Stimulated activated naive B cell treated with anti-CD40 and anti-IgM and Interleukin-4, amounts not matched to agents 10 μg/mL and 1 μg/mL and 100 μg/mL, for 72 hours (primary cell): Measurements from ENCODE around the gene SRPK1.
"Not testable (repeated sequence)": the region's sequence is repeated elsewhere in the genome, so short reads cannot be mapped to it uniquely, and the experiment has no call there.

Source experiments
- ATAC-seq, 2 donors: fragments of 150-1000 bp; cut with Tn5 transposase; replicated peaks; 2 replicates each; pipeline ENCODE4 v1.10.0; 2021; ENCODE audit warnings: moderate library complexity in 1 of 2
- DNase-seq: peaks from one replicate; pipeline ENCODE4 v3.0.0; 2021
- H3K27ac Mint-ChIP-seq: one replicate; pipeline ENCODE4 v1.8.0; 2022; ENCODE audit warnings: mild to moderate bottlenecking, mixed read lengths
- H3K27me3 Mint-ChIP-seq, 2 donors: one replicate each; pipeline ENCODE4 v1.8.0; 2022; ENCODE audit warnings: mixed read lengths in 2 of 2
- H3K36me3 Mint-ChIP-seq, 2 donors: one replicate each; pipeline ENCODE4 v1.8.0; 2022; ENCODE audit warnings: mixed read lengths in 2 of 2, mild to moderate bottlenecking in 1 of 2
- H3K4me1 Mint-ChIP-seq, 2 donors: one replicate each; pipeline ENCODE4 v1.8.0; 2022; ENCODE audit warnings: mixed read lengths in 2 of 2, mild to moderate bottlenecking in 1 of 2
- H3K4me3 Mint-ChIP-seq, 2 donors: one replicate each; pipeline ENCODE4 v1.8.0; 2022; ENCODE audit warnings: mild to moderate bottlenecking in 2 of 2, mixed read lengths in 2 of 2, moderate library complexity in 1 of 2
- H3K9me3 Mint-ChIP-seq, 2 donors: one replicate each; pipeline ENCODE4 v1.8.0; 2022; ENCODE audit warnings: mixed read lengths in 2 of 2, mild to moderate bottlenecking in 1 of 2

Gene SRPK1

GRCh38 chr6:35919827-35920751 lies 809 bp downstream of the SRPK1 start:
- DNase-seq (peak; percentile 19), ATAC-seq (peak; percentile 48 to 58)
- Mint-ChIP-seq H3K27me3 (no peaks in the 10 kb centered on the region), H3K4me3 (peak overlapping the region; percentile 94 to 98), H3K9me3 (no peaks in the 10 kb centered on the region), H3K36me3 (peaks cover 10 to 26% of the 10 kb centered on the region in 2 donors), H3K4me1 (peaks cover 23 to 47% of the 10 kb centered on the region in 2 donors), H3K27ac (peak overlapping the region; percentile 94)

GRCh38 chr6:35919085-35919826 lies 1.6 kb downstream of the SRPK1 start:
- Mint-ChIP-seq H3K9me3 (no peaks in the 10 kb centered on the region), H3K36me3 (peaks cover 9 to 23% of the 10 kb centered on the region in 2 donors), H3K4me1 (peaks cover 23 to 47% of the 10 kb centered on the region in 2 donors), H3K27me3 (no peaks in the 10 kb centered on the region), H3K4me3 (peak overlapping the region; percentile 94 to 98), H3K27ac (peak overlapping the region; percentile 94)
- DNase-seq (no peak), ATAC-seq (peak; percentile 4 to 11)

GRCh38 chr6:35916893-35917292 lies 4.0 kb downstream of the SRPK1 start:
- not testable (repeated sequence) for DNase-seq, H3K9me3 Mint-ChIP-seq, ATAC-seq, H3K4me3 Mint-ChIP-seq, H3K27me3 Mint-ChIP-seq, H3K27ac Mint-ChIP-seq
- H3K4me1 Mint-ChIP-seq, result peaks cover 15 to 40% of the 10 kb centered on the region in 2 donors
- H3K36me3 Mint-ChIP-seq, result peaks cover 23 to 38% of the 10 kb centered on the region in 2 donors

GRCh38 chr6:35916056-35916455 lies 4.8 kb downstream of the SRPK1 start:
- Mint-ChIP-seq H3K27me3 (no peaks in the 10 kb centered on the region), H3K36me3 (peaks cover 28 to 46% of the 10 kb centered on the region in 2 donors), H3K9me3 (peaks cover under 1 to 2% of the 10 kb centered on the region in 2 donors), H3K4me1 (peaks cover 13 to 31% of the 10 kb centered on the region in 2 donors), H3K27ac (no peak overlapping the region), H3K4me3 (no peak overlapping the region)
- DNase-seq (no peak), ATAC-seq (no peak)

GRCh38 chr6:35914536-35914935 lies 6.4 kb downstream of the SRPK1 start:
- H3K27ac Mint-ChIP-seq, result no peak overlapping the region
- peaks cover 39 to 53% of the 10 kb centered on the region in 2 donors for H3K36me3 Mint-ChIP-seq
- no peak overlapping the region for H3K4me3 Mint-ChIP-seq
- H3K4me1 Mint-ChIP-seq, result peaks cover 9 to 25% of the 10 kb centered on the region in 2 donors
- H3K9me3 Mint-ChIP-seq, result peaks cover 5 to 8% of the 10 kb centered on the region in 2 donors
- H3K27me3 Mint-ChIP-seq, result no peaks in the 10 kb centered on the region
- DNase-seq (no peak), ATAC-seq (no peak)

- no peak overlapping the region for H3K4me3 Mint-ChIP-seq
- H3K4me1 Mint-ChIP-seq, result peaks cover 4 to 10% of the 10 kb centered on the region in 2 donors
- peaks cover 56 to 70% of the 10 kb centered on the region in 2 donors for H3K36me3 Mint-ChIP-seq
- DNase-seq (no peak), ATAC-seq (no peak)
- peaks cover 14 to 20% of the 10 kb centered on the region in 2 donors for H3K9me3 Mint-ChIP-seq
- no peak overlapping the region for H3K27ac Mint-ChIP-seq
- H3K27me3 Mint-ChIP-seq, result no peaks in the 10 kb centered on the region
Observed at GRCh38 chr6:35911871-35912653, 8.8 kb downstream of the SRPK1 start.

- Mint-ChIP-seq H3K9me3 (peaks cover 14 to 20% of the 10 kb centered on the region in 2 donors), H3K36me3 (peaks cover 57 to 67% of the 10 kb centered on the region in 2 donors), H3K4me1 (peaks cover 8 to 13% of the 10 kb centered on the region in 2 donors)
- H3K27me3 Mint-ChIP-seq, H3K27ac Mint-ChIP-seq, H3K4me3 Mint-ChIP-seq, DNase-seq, ATAC-seq: not testable (repeated sequence)
Observed at GRCh38 chr6:35909571-35909970, 11.3 kb downstream of the SRPK1 start.

- not testable (repeated sequence) for H3K27ac Mint-ChIP-seq, H3K27me3 Mint-ChIP-seq, ATAC-seq, H3K4me3 Mint-ChIP-seq, DNase-seq
- Mint-ChIP-seq H3K4me1 (peaks cover 8 to 13% of the 10 kb centered on the region in 2 donors), H3K9me3 (peaks cover 14 to 20% of the 10 kb centered on the region in 2 donors), H3K36me3 (peaks cover 56 to 67% of the 10 kb centered on the region in 2 donors)
Observed at GRCh38 chr6:35908753-35909401, 12.0 kb downstream of the SRPK1 start.

GRCh38 chr6:35907750-35908149 lies 13.1 kb downstream of the SRPK1 start:
- H3K4me1 Mint-ChIP-seq, result peaks cover 8 to 13% of the 10 kb centered on the region in 2 donors
- H3K27ac Mint-ChIP-seq, result no peak overlapping the region
- DNase-seq (no peak), ATAC-seq (no peak)
- no peak overlapping the region for H3K4me3 Mint-ChIP-seq
- H3K36me3 Mint-ChIP-seq, result peaks cover 50 to 60% of the 10 kb centered on the region in 2 donors
- H3K9me3 Mint-ChIP-seq, result peaks cover 14 to 20% of the 10 kb centered on the region in 2 donors
- no peaks in the 10 kb centered on the region for H3K27me3 Mint-ChIP-seq

- ATAC-seq, result no peak
- Mint-ChIP-seq H3K27me3 (no peaks in the 10 kb centered on the region), H3K9me3 (peaks cover 14 to 20% of the 10 kb centered on the region in 2 donors), H3K36me3 (peaks cover 42 to 49% of the 10 kb centered on the region in 2 donors), H3K27ac (no peak overlapping the region), H3K4me1 (peaks cover 8 to 13% of the 10 kb centered on the region in 2 donors), H3K4me3 (no peak overlapping the region)
- no peak for DNase-seq
Observed at GRCh38 chr6:35906499-35906846, 14.4 kb downstream of the SRPK1 start.

GRCh38 chr6:35905841-35906498 lies 14.9 kb downstream of the SRPK1 start:
- Mint-ChIP-seq H3K27ac (no peak overlapping the region), H3K4me1 (peaks cover 8 to 13% of the 10 kb centered on the region in 2 donors), H3K4me3 (no peak overlapping the region), H3K9me3 (peaks cover 12 to 17% of the 10 kb centered on the region in 2 donors), H3K27me3 (no peaks in the 10 kb centered on the region), H3K36me3 (peaks cover 40 to 48% of the 10 kb centered on the region in 2 donors)
- DNase-seq, result no peak
- ATAC-seq, result no peak

GRCh38 chr6:35905141-35905785 lies 15.6 kb downstream of the SRPK1 start:
- Mint-ChIP-seq H3K36me3 (peaks cover 35 to 46% of the 10 kb centered on the region in 2 donors), H3K27ac (no peak overlapping the region), H3K4me3 (no peak overlapping the region), H3K9me3 (peaks cover 11 to 15% of the 10 kb centered on the region in 2 donors), H3K27me3 (no peaks in the 10 kb centered on the region), H3K4me1 (peaks cover 11 to 13% of the 10 kb centered on the region in 2 donors)
- no peak for DNase-seq
- no peak for ATAC-seq
